HepG2 (cell line): Measurements from ENCODE around the gene AS3MT. TPM values are rescaled to one million over a fixed set of nuclear protein-coding genes. Genes with fewer than 3 reads are reported as not detected.

Experiments used
- ADNP ChIP-seq: sonication (generic); formaldehyde crosslinking; IDR thresholded peaks from 2 replicates; pipeline ENCODE4 v1.4.0; 2020; ENCODE audit warnings: missing genetic modification reagents
- E2F1 ChIP-seq: sonication (generic); formaldehyde crosslinking; IDR thresholded peaks from 2 replicates; pipeline ENCODE4 v1.5.0; 2020; ENCODE audit warnings: missing genetic modification reagents
- FOXA3 ChIP-seq: IDR thresholded peaks from 2 replicates; pipeline ENCODE4 v1.6.1; 2016; ENCODE audit warnings: missing genetic modification reagents, missing compliant biosample characterization
- MTA1 ChIP-seq: sonication (generic); formaldehyde crosslinking; IDR thresholded peaks from 2 replicates; pipeline ENCODE4 v1.4.0; 2020; ENCODE audit warnings: missing genetic modification reagents, mild to moderate bottlenecking, borderline replicate concordance
- NFYC ChIP-seq: IDR thresholded peaks from 2 replicates; pipeline ENCODE4 v1.6.1; 2016; ENCODE audit warnings: missing genetic modification reagents, missing compliant biosample characterization
- PHF8 ChIP-seq: sonication (generic); formaldehyde crosslinking; IDR thresholded peaks from 2 replicates; pipeline ENCODE4 v1.5.0; 2020; ENCODE audit warnings: missing genetic modification reagents
- SALL2 ChIP-seq: sonication (generic); formaldehyde crosslinking; IDR thresholded peaks from 2 replicates; pipeline ENCODE4 v1.8.1; 2023; ENCODE audit warnings: mild to moderate bottlenecking, missing genetic modification reagents, inconsistent platforms
- XRCC5 ChIP-seq: fragments of 200-400 bp; formaldehyde crosslinking; optimal IDR thresholded peaks from 2 replicates; pipeline ENCODE3; 2017; ENCODE audit warnings: mild to moderate bottlenecking, low read length
- ZBTB14 ChIP-seq: sonication (generic); formaldehyde crosslinking; IDR thresholded peaks from 2 replicates; pipeline ENCODE4 v1.4.0; 2020; ENCODE audit warnings: missing genetic modification reagents
- ZFY ChIP-seq: sonication (generic); formaldehyde crosslinking; IDR thresholded peaks from 2 replicates; pipeline ENCODE4 v1.4.0; 2020; ENCODE audit warnings: missing genetic modification reagents
- ZNF101 ChIP-seq: sonication (generic); formaldehyde crosslinking; IDR thresholded peaks from 2 replicates; pipeline ENCODE4 v1.4.0; 2020; ENCODE audit warnings: mild to moderate bottlenecking, low read depth, missing genetic modification reagents, borderline replicate concordance
- ZNF124 ChIP-seq: sonication (generic); formaldehyde crosslinking; IDR thresholded peaks from 2 replicates; pipeline ENCODE4 v1.4.0; 2020; ENCODE audit warnings: missing genetic modification reagents
- ZNF407 ChIP-seq: sonication (generic); formaldehyde crosslinking; IDR thresholded peaks from one replicate; pipeline ENCODE4 v1.5.1; 2020; ENCODE audit warnings: mild to moderate bottlenecking, missing genetic modification reagents; ENCODE audit errors: not compliant biosample characterization
- ZNF430 ChIP-seq: sonication (generic); formaldehyde crosslinking; IDR thresholded peaks from 2 replicates; pipeline ENCODE4 v1.9.0; 2021; ENCODE audit warnings: mild to moderate bottlenecking, missing genetic modification reagents
- ZNF616 ChIP-seq: sonication (generic); formaldehyde crosslinking; IDR thresholded peaks from 2 replicates; pipeline ENCODE4 v1.5.0; 2020; ENCODE audit warnings: low read depth, mild to moderate bottlenecking, missing genetic modification reagents
- ZNF629 ChIP-seq: sonication (generic); formaldehyde crosslinking; conservative IDR thresholded peaks from 2 replicates; pipeline ENCODE4 v1.5.0; 2020; ENCODE audit warnings: missing genetic modification reagents
- polyA plus RNA-seq, 8 experiments: library from polyadenylated mRNA; depleted of rRNA in 3 of 8; stranded (reverse) in 7 of 8; unstranded in 1 of 8; fragments of >200 nt; fragmentation: Illumina TruSeq in 4 of 8; extraction: Trizol in 4 of 8; gene quantifications; 2 replicates each; pipeline versions ENCODE4 v1.2.1 to v1.2.3, GENCODE V29; 2011 to 2016; ENCODE audit warnings: low read depth in 4 of 8, missing spikeins in 1 of 8, mixed read lengths in 1 of 8; ENCODE audit not compliant: insufficient read depth in 1 of 8
- total RNA-seq, 5 experiments: library from RNA; depleted of rRNA; stranded (reverse); fragments of >200 nt; fragmentation: Illumina TruSeq; extraction: Trizol; gene quantifications; 2 replicates each; pipeline ENCODE4 v1.2.3, GENCODE V29; 2016; ENCODE audit warnings: low read depth in 1 of 5

Gene AS3MT
- total and polyA plus RNA-seq, 2 of the 13 experiments (the other 11 are each of a cell fraction or from before 2014, with no cell fraction given) = 8.7 to 17.4 TPM

GRCh38 chr10:102869258-102870198 is at the start of gene AS3MT (continued):
- TF ChIP-seq ZNF124 (CRISPR knock-in tag) (no peak), ZBTB14 (CRISPR knock-in tag) (peak; percentile 76), SALL2 (CRISPR knock-in tag) (peak; percentile 64; the same call in 1 of the 2 replicates), ZFY (CRISPR knock-in tag) (peak; percentile 83), MTA1 (CRISPR knock-in tag) (peak; percentile 68; the same call in 1 of the 2 replicates), FOXA3 (CRISPR knock-in tag) (0 out of 2 replicates have a peak, but pooled peaks have one; percentile 5), ZNF407 (CRISPR knock-in tag) (peak; percentile 19), NFYC (CRISPR knock-in tag) (no peak), ADNP (CRISPR knock-in tag) (0 out of 2 replicates have a peak, but pooled peaks have one; percentile 29), ZNF616 (CRISPR knock-in tag) (0 out of 2 replicates have a peak, but pooled peaks have one; percentile 39), PHF8 (peak; percentile 75), ZNF430 (CRISPR knock-in tag) (peak; percentile 70; the same call in 1 of the 2 replicates), ZNF629 (CRISPR knock-in tag) (peak; percentile 35; the same call in 1 of the 2 replicates), XRCC5 (peak; percentile 47), E2F1 (CRISPR knock-in tag) (peak; percentile 76), ZNF101 (CRISPR knock-in tag) (0 out of 2 replicates have a peak, but pooled peaks have one; percentile 54)
